HEK293 (cell line): ENCODE measurements around the gene BLACAT1.

Experiments
- CTCF ChIA-PET: fragments of 350-600 bp; formaldehyde crosslinking; extraction: SDS; loops from one replicate; lab custom pipeline; 2021; ENCODE audit warnings: antibody characterized with exemption; lab: Yijun Ruan, JAX
- POLR2A ChIA-PET: fragments of 300-600 bp; formaldehyde crosslinking; extraction: SDS; loops from one replicate; lab custom pipeline; 2020; ENCODE audit warnings: antibody characterized with exemption, inconsistent platforms; lab: Yijun Ruan, JAX
- H3K27ac ChIP-seq: fragments of 200-500 bp; sonication (Bioruptor generic); 2 replicates; pipeline ENCODE4 v1.5.1; 2014; ENCODE audit warnings: low read depth, low read length, control low read depth, inconsistent platforms; ENCODE audit errors: extremely low read depth
- H3K36me3 ChIP-seq, 2 experiments: fragments of 200-500 bp in 1 of 2; sonication (Bioruptor generic) in 1 of 2; 1 replicate in 1 of 2; 2 replicates in 1 of 2; pipeline ENCODE4 v1.5.1; 2014 to 2017; ENCODE audit warnings: inconsistent platforms in 2 of 2, low read length in 2 of 2; ENCODE audit not compliant: control insufficient read depth in 2 of 2, insufficient read depth in 1 of 2
- H3K4me1 ChIP-seq: fragments of 200-500 bp; sonication (Bioruptor generic); 2 replicates; pipeline ENCODE4 v1.5.1; 2014; ENCODE audit warnings: mild to moderate bottlenecking, low read length, inconsistent platforms; ENCODE audit not compliant: control insufficient read depth, insufficient read depth
- H3K4me3 ChIP-seq: 2 replicates; pipeline ENCODE4 v1.5.1; 2011; ENCODE audit warnings: low read depth, mild to moderate bottlenecking, control low read depth, low read length, moderate library complexity
- H3K9me3 ChIP-seq: fragments of 200-500 bp; sonication (Bioruptor generic); 2 replicates; pipeline ENCODE4 v1.5.1; 2014; ENCODE audit warnings: low read depth, low read length, inconsistent platforms; ENCODE audit not compliant: control insufficient read depth, insufficient read depth
- BCL11A ChIP-seq: fragments of 450-650 bp; formaldehyde crosslinking; IDR thresholded peaks from 2 replicates; pipeline ENCODE4 v1.5.1; 2016; ENCODE audit warnings: low read depth, missing biosample characterization, missing genetic modification characterization
- GLI2 ChIP-seq: fragments of 450-650 bp; formaldehyde crosslinking; IDR thresholded peaks from 2 replicates; pipeline ENCODE4; 2017; ENCODE audit warnings: missing biosample characterization, missing genetic modification characterization, low read depth, borderline replicate concordance
- PRDM1 ChIP-seq: fragments of 450-650 bp; formaldehyde crosslinking; IDR thresholded peaks from 2 replicates; pipeline ENCODE4; 2016; ENCODE audit warnings: missing biosample characterization, missing genetic modification characterization
- ZBTB48 ChIP-seq: fragments of 450-650 bp; formaldehyde crosslinking; IDR thresholded peaks from 2 replicates; pipeline ENCODE4 v1.5.1; 2016; ENCODE audit warnings: missing biosample characterization, missing genetic modification characterization
- ZFP69B ChIP-seq: fragments of 450-650 bp; formaldehyde crosslinking; IDR thresholded peaks from 2 replicates; pipeline ENCODE4 v1.5.1; 2016; ENCODE audit warnings: missing biosample characterization, missing genetic modification characterization
- ZNF146 ChIP-seq: fragments of 450-650 bp; formaldehyde crosslinking; IDR thresholded peaks from 2 replicates; pipeline ENCODE4 v1.5.1; 2016; ENCODE audit warnings: missing biosample characterization, missing genetic modification characterization
- ZNF792 ChIP-seq: fragments of 450-650 bp; formaldehyde crosslinking; IDR thresholded peaks from 2 replicates; pipeline ENCODE4 v1.5.1; 2016; ENCODE audit warnings: missing biosample characterization, missing genetic modification characterization
- TF ChIP-seq, protein P1 (sequence below): fragments of 450-650 bp; formaldehyde crosslinking; IDR thresholded peaks from 2 replicates; pipeline ENCODE4 v1.5.1; 2016; ENCODE audit warnings: missing biosample characterization, missing genetic modification characterization
- TF ChIP-seq, protein P2 (sequence below): fragments of 450-650 bp; formaldehyde crosslinking; IDR thresholded peaks from 2 replicates; pipeline ENCODE4 v1.5.0; 2017; ENCODE audit warnings: missing biosample characterization, missing genetic modification characterization, borderline replicate concordance
- TF ChIP-seq, protein P3 (sequence below): IDR thresholded peaks from 2 replicates; pipeline ENCODE4 v1.6.1; 2011; ENCODE audit warnings: mild to moderate bottlenecking, low read depth, low read length, borderline replicate concordance
- TF ChIP-seq, protein P4 (sequence below): fragments of 450-650 bp; formaldehyde crosslinking; IDR thresholded peaks from 2 replicates; pipeline ENCODE4 v1.5.1; 2016; ENCODE audit warnings: missing biosample characterization, missing genetic modification characterization

BLACAT1 gene

DNA sequence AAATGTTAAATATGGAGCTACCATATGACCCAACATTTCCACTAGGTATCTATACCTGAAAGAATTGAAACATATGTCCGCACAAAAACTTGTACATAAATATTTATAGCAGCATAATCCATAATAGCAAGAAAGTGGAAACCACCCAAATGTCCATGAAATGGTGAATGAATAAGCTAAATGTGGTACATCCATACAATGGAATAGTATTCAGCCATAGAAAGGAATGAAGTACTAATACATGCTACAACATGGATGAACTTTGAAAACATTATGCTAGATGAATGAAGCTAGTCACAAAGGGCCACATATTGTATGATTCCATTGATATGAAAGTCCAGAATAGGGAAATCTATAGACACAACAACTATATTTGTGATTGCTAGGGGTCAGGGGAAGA is 20.0 kb upstream of the BLACAT1 start:
- TF ChIP-seq BCL11A (tag by site-specific recombination) (no peak), ZNF146 (peak; percentile 85)
- TF ChIP-seq, protein P1, sequence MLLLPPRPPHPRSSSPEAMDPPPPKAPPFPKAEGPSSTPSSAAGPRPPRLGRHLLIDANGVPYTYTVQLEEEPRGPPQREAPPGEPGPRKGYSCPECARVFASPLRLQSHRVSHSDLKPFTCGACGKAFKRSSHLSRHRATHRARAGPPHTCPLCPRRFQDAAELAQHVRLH (tag by site-specific recombination): 0 out of 2 replicates have a peak, but pooled peaks have one; percentile 26
- POLR2A ChIA-PET: no interaction called here
- CTCF ChIA-PET: interaction anchor here (0.8 to 6.5 kb wide), 9 partner anchors 11 to 148 kb away, joined by 3 to 49 read pairs (median 9); no protein-coding TSS in a partner anchor
- Histone ChIP-seq H3K4me3 (no peak overlapping the region), H3K4me1 (no peaks in the 10 kb centered on the region), H3K36me3 (no peaks in the 10 kb centered on the region), H3K27ac (no peak overlapping the region), H3K9me3 (no peaks in the 10 kb centered on the region)

DNA sequence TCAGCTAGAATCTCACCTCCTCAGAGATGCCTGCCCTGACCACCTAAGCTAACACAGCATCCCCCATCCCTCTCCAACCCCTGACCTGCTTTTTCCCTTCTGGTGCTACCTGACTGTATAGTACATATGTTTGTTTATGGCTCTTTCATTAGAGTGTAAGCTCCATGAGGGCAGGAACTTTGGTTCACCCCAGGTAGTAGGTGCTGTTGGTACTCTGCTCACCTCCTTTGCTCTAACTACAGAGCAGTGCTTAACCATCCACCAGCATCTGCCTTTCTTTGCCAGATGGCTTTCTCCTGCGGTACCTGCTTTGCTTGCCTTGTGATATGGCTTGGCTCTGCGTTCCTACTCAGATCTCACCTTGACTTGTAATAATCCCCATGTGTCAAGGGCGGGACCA is 18.7 kb upstream of the BLACAT1 start:
- no peaks in the 10 kb centered on the region for H3K9me3 ChIP-seq
- no peak overlapping the region for H3K4me3 ChIP-seq
- H3K36me3 ChIP-seq: no peaks in the 10 kb centered on the region
- POLR2A ChIA-PET: interaction anchor here (0.5 kb wide), 1 partner anchor 208 kb away, joined by 5 read pairs; no protein-coding TSS in a partner anchor
- no peaks in the 10 kb centered on the region for H3K4me1 ChIP-seq
- no peak overlapping the region for H3K27ac ChIP-seq
- CTCF ChIA-PET: interaction anchor here (0.7 to 6.5 kb wide), 7 partner anchors 12 to 364 kb away, joined by 3 to 49 read pairs (median 11); no protein-coding TSS in a partner anchor
- TF ChIP-seq GLI2: no peak
- TF ChIP-seq, protein P2, sequence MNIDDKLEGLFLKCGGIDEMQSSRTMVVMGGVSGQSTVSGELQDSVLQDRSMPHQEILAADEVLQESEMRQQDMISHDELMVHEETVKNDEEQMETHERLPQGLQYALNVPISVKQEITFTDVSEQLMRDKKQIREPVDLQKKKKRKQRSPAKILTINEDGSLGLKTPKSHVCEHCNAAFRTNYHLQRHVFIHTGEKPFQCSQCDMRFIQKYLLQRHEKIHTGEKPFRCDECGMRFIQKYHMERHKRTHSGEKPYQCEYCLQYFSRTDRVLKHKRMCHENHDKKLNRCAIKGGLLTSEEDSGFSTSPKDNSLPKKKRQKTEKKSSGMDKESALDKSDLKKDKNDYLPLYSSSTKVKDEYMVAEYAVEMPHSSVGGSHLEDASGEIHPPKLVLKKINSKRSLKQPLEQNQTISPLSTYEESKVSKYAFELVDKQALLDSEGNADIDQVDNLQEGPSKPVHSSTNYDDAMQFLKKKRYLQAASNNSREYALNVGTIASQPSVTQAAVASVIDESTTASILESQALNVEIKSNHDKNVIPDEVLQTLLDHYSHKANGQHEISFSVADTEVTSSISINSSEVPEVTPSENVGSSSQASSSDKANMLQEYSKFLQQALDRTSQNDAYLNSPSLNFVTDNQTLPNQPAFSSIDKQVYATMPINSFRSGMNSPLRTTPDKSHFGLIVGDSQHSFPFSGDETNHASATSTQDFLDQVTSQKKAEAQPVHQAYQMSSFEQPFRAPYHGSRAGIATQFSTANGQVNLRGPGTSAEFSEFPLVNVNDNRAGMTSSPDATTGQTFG (tag by site-specific recombination): no peak

DNA sequence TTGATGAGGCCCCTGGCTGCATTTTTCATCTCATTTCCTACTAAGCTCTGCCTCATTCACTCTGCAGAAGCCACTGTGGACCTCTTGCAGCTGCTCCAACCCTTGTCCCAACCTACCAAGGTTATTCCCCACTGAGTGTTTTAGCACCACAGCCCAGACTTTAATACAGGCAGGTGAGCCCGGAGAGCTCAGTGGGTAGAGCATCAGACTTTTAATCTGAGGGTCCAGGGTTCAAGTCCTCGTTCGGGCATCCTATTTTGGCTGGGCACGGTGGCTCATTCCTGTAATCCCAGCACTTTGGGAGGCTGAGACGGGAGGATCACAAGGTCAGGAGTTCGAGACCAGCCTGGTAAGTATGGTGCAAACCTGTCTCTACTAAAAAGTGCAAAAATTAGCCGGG is 18.1 kb upstream of the BLACAT1 start:
- no peaks in the 10 kb centered on the region for H3K4me1 ChIP-seq
- no peak overlapping the region for H3K4me3 ChIP-seq
- no peak overlapping the region for H3K27ac ChIP-seq
- H3K9me3 ChIP-seq: no peaks in the 10 kb centered on the region
- ChIA-PET POLR2A (no interaction called here), CTCF (interaction anchor here (1.5 to 6.5 kb wide), 4 partner anchors 13 to 149 kb away, joined by 3 to 49 read pairs (median 12); no protein-coding TSS in a partner anchor)
- TF ChIP-seq PRDM1 (tag by site-specific recombination) (no peak), ZNF792 (tag by site-specific recombination) (no peak), ZFP69B (tag by site-specific recombination) (no peak)
- TF ChIP-seq, protein P3, sequence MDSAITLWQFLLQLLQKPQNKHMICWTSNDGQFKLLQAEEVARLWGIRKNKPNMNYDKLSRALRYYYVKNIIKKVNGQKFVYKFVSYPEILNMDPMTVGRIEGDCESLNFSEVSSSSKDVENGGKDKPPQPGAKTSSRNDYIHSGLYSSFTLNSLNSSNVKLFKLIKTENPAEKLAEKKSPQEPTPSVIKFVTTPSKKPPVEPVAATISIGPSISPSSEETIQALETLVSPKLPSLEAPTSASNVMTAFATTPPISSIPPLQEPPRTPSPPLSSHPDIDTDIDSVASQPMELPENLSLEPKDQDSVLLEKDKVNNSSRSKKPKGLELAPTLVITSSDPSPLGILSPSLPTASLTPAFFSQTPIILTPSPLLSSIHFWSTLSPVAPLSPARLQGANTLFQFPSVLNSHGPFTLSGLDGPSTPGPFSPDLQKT: no peak
- no peaks in the 10 kb centered on the region for H3K36me3 ChIP-seq

DNA sequence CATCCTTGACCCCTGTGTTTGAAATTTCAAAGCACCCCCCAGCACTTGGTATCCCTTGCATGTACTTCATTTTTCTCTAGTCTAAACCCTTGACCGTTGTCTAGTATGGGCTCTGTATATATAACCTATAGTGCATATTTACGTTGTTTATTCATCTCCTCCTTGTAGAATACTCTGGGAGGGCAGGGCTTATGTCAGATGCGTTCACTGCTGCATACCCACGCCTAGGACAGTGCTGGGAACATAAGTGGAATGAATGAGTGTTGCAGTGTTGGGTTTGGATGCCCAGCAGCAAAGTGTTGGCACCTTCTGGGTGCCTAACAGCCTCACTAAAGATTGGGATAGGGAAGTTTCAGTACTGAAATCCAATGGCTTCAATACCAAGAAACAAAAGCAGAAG is 17.6 kb upstream of the BLACAT1 start:
- ChIA-PET POLR2A (no interaction called here), CTCF (interaction anchor here (0.7 to 6.5 kb wide), 5 partner anchors 13 to 488 kb away, joined by 3 to 49 read pairs (median 4); no protein-coding TSS in a partner anchor)
- H3K4me3 ChIP-seq: no peak overlapping the region
- H3K9me3 ChIP-seq: no peaks in the 10 kb centered on the region
- H3K27ac ChIP-seq: no peak overlapping the region
- TF ChIP-seq, protein P4, sequence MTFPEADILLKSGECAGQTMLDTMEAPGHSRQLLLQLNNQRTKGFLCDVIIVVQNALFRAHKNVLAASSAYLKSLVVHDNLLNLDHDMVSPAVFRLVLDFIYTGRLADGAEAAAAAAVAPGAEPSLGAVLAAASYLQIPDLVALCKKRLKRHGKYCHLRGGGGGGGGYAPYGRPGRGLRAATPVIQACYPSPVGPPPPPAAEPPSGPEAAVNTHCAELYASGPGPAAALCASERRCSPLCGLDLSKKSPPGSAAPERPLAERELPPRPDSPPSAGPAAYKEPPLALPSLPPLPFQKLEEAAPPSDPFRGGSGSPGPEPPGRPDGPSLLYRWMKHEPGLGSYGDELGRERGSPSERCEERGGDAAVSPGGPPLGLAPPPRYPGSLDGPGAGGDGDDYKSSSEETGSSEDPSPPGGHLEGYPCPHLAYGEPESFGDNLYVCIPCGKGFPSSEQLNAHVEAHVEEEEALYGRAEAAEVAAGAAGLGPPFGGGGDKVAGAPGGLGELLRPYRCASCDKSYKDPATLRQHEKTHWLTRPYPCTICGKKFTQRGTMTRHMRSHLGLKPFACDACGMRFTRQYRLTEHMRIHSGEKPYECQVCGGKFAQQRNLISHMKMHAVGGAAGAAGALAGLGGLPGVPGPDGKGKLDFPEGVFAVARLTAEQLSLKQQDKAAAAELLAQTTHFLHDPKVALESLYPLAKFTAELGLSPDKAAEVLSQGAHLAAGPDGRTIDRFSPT (tag by site-specific recombination): no peak
- peak; percentile 30; the same call in 1 of the 2 replicates for TF ChIP-seq ZBTB48 (tag by site-specific recombination)
- H3K4me1 ChIP-seq: no peaks in the 10 kb centered on the region
- no peaks in the 10 kb centered on the region for H3K36me3 ChIP-seq
